Cardiac muscle cell (in vitro differentiated cells and primary cell): ENCODE measurements around the gene COL4A5. TPM values are rescaled to one million over a fixed set of nuclear protein-coding genes. Genes with fewer than 3 reads are reported as not detected.

Experiments
- DNase-seq, 2 donors: peaks; one replicate each; pipeline versions ENCODE4 v3.0.0 to v3.0.0-alpha.2; 2010 to 2017; ENCODE audit warnings: low read depth in 1 of 2, low spot score in 1 of 2
- H3K27ac ChIP-seq: fragments of 200-600 bp; sonication (generic); 2 replicates; pipeline ENCODE4 v1.5.1; 2016
- H3K27me3 ChIP-seq: fragments of 200-600 bp; sonication (generic); 2 replicates; pipeline ENCODE4 v1.6.0; 2016; ENCODE audit warnings: control low read depth
- H3K36me3 ChIP-seq: fragments of 200-600 bp; sonication (generic); 2 replicates; pipeline ENCODE4 v1.5.1; 2016; ENCODE audit warnings: control low read depth
- H3K4me1 ChIP-seq: fragments of 200-600 bp; sonication (generic); 2 replicates; pipeline ENCODE4 v1.8.1; 2017; ENCODE audit warnings: low read depth, mild to moderate bottlenecking, mixed run types
- H3K4me3 ChIP-seq: fragments of 200-600 bp; sonication (generic); 2 replicates; pipeline ENCODE4 v1.5.1; 2016; ENCODE audit warnings: mild to moderate bottlenecking
- H3K9me3 ChIP-seq: fragments of 200-600 bp; sonication (generic); 2 replicates; pipeline ENCODE4 v1.5.1; 2017; ENCODE audit warnings: low read depth, mild to moderate bottlenecking, control low read depth
- polyA plus RNA-seq: library from polyadenylated mRNA; unstranded; fragments of >200 nt; fragmentation: Nextera tagmentation; extraction: Ambion mirVana; gene quantifications from 2 replicates; pipeline ENCODE4 v1.2.1, GENCODE V29; 2016
- total RNA-seq: library from RNA; depleted of rRNA; stranded (reverse); fragments of >200 nt; gene quantifications from 2 replicates; pipeline ENCODE4 v1.2.3, GENCODE V29; 2016
- TF ChIP-seq, protein P1 (sequence below): IDR thresholded peaks from 2 replicates; pipeline ENCODE4 v1.5.1; 2012; ENCODE audit warnings: low read depth, mild to moderate bottlenecking, low read length

Gene COL4A5
- total and polyA plus RNA-seq, 2 experiments from 2014 or later, result 98.0 to 299 TPM

DNA sequence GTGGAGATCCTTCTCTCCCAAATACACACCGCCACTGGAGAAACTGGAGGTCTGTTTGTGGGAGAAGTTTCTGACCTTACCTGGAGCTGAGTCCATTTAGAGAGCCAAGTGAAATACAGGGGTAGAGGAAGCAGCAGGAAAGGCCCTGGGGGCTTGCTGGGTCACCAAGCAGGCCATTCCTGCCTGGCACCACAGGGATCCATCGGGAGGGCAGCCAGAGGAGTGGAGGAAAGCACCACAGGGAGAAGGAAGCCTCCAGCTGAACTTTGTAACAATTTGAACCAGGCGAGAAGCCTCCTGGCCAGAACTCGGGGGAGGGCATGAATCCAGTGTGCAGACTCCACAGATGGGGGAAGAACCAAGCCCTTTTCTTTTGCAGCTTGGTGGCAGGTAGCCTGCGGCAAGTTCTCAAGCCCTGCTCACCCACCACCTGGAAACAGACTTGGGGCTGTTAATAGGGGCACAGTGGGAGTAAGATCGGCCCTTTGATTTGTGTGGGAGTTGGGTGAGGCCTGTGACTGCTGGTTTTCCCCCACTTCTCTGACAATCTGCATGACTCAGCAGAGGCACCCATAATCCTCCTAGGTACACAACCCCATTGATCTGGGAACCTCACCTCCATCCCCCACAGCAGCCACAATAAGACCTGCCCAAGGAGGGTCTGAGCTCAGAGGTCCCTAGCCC lies 202.1 kb downstream of the COL4A5 start:
- no peak overlapping the region for H3K4me3 ChIP-seq
- TF ChIP-seq, protein P1, sequence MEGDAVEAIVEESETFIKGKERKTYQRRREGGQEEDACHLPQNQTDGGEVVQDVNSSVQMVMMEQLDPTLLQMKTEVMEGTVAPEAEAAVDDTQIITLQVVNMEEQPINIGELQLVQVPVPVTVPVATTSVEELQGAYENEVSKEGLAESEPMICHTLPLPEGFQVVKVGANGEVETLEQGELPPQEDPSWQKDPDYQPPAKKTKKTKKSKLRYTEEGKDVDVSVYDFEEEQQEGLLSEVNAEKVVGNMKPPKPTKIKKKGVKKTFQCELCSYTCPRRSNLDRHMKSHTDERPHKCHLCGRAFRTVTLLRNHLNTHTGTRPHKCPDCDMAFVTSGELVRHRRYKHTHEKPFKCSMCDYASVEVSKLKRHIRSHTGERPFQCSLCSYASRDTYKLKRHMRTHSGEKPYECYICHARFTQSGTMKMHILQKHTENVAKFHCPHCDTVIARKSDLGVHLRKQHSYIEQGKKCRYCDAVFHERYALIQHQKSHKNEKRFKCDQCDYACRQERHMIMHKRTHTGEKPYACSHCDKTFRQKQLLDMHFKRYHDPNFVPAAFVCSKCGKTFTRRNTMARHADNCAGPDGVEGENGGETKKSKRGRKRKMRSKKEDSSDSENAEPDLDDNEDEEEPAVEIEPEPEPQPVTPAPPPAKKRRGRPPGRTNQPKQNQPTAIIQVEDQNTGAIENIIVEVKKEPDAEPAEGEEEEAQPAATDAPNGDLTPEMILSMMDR, result no peak
- no peaks in the 10 kb centered on the region for H3K9me3 ChIP-seq
- H3K36me3 ChIP-seq, result peaks cover 6% of the 10 kb centered on the region
- DNase-seq, result no peak
- H3K27me3 ChIP-seq, result no peaks in the 10 kb centered on the region
- H3K27ac ChIP-seq, result no peak overlapping the region
- no peaks in the 10 kb centered on the region for H3K4me1 ChIP-seq

DNA sequence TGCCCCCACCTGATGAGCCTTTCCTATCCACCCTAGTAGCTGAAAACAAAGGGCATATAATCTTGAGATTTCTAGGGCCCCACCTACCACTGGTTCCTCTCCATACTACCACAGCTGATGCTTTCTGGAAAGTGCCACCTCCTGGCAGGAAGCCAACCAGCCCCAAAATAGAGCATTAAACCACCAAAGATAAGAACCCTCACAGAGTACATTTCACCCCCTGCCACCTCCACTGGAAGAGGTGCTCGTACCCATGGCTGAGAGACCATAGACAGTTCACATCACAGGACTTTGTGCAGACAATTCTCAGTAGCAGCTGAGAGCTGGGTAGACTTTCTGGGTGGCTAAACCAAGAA lies 202.6 kb downstream of the COL4A5 start:
- Histone ChIP-seq H3K9me3 (no peaks in the 10 kb centered on the region), H3K36me3 (peaks cover 6% of the 10 kb centered on the region), H3K27me3 (no peaks in the 10 kb centered on the region), H3K4me3 (no peak overlapping the region), H3K4me1 (no peaks in the 10 kb centered on the region), H3K27ac (no peak overlapping the region)
- TF ChIP-seq, protein P1, result no peak
- DNase-seq, result no peak

DNA sequence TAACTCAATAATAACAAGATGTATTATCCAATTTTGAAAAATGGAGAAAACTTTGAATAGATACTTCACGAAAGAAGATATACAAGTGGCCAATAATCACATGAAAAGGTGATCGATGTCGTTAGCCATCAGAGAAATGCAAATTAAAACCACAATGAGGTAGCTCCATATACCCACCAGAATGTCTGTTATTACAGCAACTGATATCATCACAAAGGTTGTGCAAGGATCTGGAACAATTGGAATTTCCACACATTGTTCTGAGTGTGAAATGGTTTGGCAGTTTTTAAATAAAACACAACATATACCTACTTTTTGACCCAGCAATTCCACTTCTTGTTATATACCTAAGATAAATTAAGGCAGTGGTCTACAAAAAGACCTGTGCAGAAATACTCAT lies 225.1 kb downstream of the COL4A5 start:
- no peak overlapping the region for H3K4me3 ChIP-seq
- peak in 1 of 2 donors; percentile 22 for DNase-seq
- no peaks in the 10 kb centered on the region for H3K9me3 ChIP-seq
- TF ChIP-seq, protein P1, result no peak
- no peaks in the 10 kb centered on the region for H3K4me1 ChIP-seq
- no peaks in the 10 kb centered on the region for H3K27me3 ChIP-seq
- no peak overlapping the region for H3K27ac ChIP-seq
- H3K36me3 ChIP-seq, result peaks cover 20% of the 10 kb centered on the region

DNA sequence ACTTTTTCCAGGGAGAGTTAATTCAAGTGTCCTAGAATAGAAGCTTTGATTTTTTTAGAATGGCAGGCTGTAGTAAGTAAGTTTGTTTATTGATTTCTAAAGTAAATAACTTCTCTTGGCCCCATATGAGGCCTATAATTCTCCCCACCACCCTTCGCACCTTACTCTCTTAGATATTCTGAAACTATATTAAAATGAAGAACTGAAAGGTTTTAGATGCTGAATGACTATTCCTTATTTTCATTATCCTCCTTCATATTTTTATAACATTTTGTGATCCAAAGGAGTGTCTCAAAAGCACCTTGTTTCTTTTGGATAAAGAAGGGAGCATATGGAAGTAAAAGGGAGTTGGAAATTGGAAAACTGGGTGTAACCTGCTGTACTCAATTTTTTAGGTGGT lies 226.5 kb downstream of the COL4A5 start:
- Histone ChIP-seq H3K27me3 (no peaks in the 10 kb centered on the region), H3K4me1 (no peaks in the 10 kb centered on the region), H3K9me3 (no peaks in the 10 kb centered on the region), H3K4me3 (no peak overlapping the region), H3K36me3 (peaks cover 20% of the 10 kb centered on the region), H3K27ac (no peak overlapping the region)
- TF ChIP-seq, protein P1, result no peak
- no peak for DNase-seq

DNA sequence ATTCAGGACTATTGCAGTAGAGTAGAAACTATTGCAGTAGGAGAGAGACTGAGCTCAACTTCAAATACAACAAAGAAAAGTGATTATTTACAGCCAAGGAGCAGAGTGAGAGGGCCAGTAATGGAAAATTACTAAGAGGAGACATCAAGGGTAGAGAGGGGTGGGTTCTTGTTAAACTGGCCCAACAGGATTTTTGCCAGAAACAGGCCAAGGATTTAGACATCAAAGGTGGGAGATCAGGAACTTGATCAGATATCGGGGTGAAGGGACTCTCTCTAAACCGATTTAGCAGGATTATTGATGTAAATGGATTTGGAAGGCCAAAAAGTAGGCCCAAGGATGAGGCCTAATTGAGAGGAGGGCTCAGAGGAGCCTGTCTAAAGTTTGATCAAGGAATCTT lies 231.9 kb downstream of the COL4A5 start:
- Histone ChIP-seq H3K4me3 (no peak overlapping the region), H3K9me3 (no peaks in the 10 kb centered on the region), H3K4me1 (no peaks in the 10 kb centered on the region), H3K36me3 (peaks cover 25% of the 10 kb centered on the region), H3K27ac (no peak overlapping the region), H3K27me3 (no peaks in the 10 kb centered on the region)
- TF ChIP-seq, protein P1, result no peak
- no peak for DNase-seq
